ENCODE results near the gene MTUS2. TPM values are rescaled to one million over a fixed set of nuclear protein-coding genes. Genes with fewer than 3 reads are reported as not detected.

The MTUS2 gene
- total and polyA plus RNA-seq, 9 of the 15 experiments (the other 6 are each of a cell fraction or from before 2014, with no cell fraction given) = 0.01 to 0.28 (median 0.06) TPM; not detected in 1

DNA sequence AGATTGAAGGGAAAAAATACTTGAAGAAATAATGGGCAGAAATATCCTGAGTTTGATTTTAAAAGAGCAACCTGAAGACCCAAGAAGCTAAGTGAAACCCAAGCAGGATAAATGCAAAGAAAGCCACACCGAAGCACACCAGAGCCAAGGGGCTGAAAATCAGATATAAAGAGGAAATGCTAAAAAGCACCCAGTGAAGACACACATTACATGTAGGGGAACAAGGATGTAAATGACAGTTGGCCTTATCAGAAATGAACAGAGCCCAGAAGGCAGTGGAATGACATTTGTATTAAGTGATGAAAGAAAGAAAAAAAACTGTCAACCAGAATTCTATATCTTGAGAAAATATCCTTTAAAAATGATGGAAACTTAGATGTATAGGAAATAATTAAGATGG is 636.3 kb downstream of the MTUS2 start (continued):
- TF ChIP-seq, protein P1, sequence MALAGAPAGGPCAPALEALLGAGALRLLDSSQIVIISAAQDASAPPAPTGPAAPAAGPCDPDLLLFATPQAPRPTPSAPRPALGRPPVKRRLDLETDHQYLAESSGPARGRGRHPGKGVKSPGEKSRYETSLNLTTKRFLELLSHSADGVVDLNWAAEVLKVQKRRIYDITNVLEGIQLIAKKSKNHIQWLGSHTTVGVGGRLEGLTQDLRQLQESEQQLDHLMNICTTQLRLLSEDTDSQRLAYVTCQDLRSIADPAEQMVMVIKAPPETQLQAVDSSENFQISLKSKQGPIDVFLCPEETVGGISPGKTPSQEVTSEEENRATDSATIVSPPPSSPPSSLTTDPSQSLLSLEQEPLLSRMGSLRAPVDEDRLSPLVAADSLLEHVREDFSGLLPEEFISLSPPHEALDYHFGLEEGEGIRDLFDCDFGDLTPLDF (CRISPR knock-in tag; IDR thresholded peaks at IDR 0.05) = no peak
- TF ChIP-seq SOX6 (IDR thresholded peaks at IDR 0.05) (peak; percentile 51; the same call in 1 of the 2 replicates), CEBPB (tag; IDR thresholded peaks at IDR 0.05) (no peak), DPF2 (IDR thresholded peaks at IDR 0.05) (peak; percentile 89), NFRKB (IDR thresholded peaks at IDR 0.05; ENCODE audit: low read depth) (0 out of 2 replicates have a peak, but pooled peaks have one; percentile 15), RBM39 (optimal IDR thresholded peaks at IDR 0.05; ENCODE audit: low read depth, low read length) (no peak), MED1 (CRISPR knock-in tag; IDR thresholded peaks at IDR 0.05; ENCODE audit: borderline replicate concordance) (no peak), ZNF707 (CRISPR knock-in tag; conservative IDR thresholded peaks at IDR 0.05) (no peak), MYNN (IDR thresholded peaks at IDR 0.05) (no peak), MYNN (CRISPR knock-in tag; IDR thresholded peaks at IDR 0.05) (no peak), ZFP36 (IDR thresholded peaks at IDR 0.05; ENCODE audit: low read depth, low read length, partially characterized antibody) (no peak), ZNF212 (CRISPR knock-in tag; IDR thresholded peaks at IDR 0.05) (no peak), CBFA2T3 (IDR thresholded peaks at IDR 0.05) (peak; percentile 85), MBD2 (IDR thresholded peaks at IDR 0.05; ENCODE audit: borderline replicate concordance, low read depth) (no peak), CHD1 (IDR thresholded peaks at IDR 0.05; ENCODE audit: low read length) (no peak), BACH1 (tag; IDR thresholded peaks at IDR 0.05) (no peak), JUNB (CRISPR knock-in tag; conservative IDR thresholded peaks at IDR 0.05) (no peak), MTF1 (CRISPR knock-in tag; IDR thresholded peaks at IDR 0.05; ENCODE audit: borderline replicate concordance) (no peak), NUFIP1 (IDR thresholded peaks at IDR 0.05; ENCODE audit: partially characterized antibody) (no peak), SNIP1 (IDR thresholded peaks at IDR 0.05; ENCODE audit: low read depth) (no peak), RBM22 (IDR thresholded peaks at IDR 0.05; ENCODE audit: low read depth, low read length, poor library complexity, severe bottlenecking) (no peak), FOXJ3 (CRISPR knock-in tag; IDR thresholded peaks at IDR 0.05) (no peak), ZNF507 (tag; conservative IDR thresholded peaks at IDR 0.05) (no peak), SMARCA5 (IDR thresholded peaks at IDR 0.05) (no peak), ZNF77 (CRISPR knock-in tag; IDR thresholded peaks at IDR 0.05) (no peak), CBFB (CRISPR knock-in tag; IDR thresholded peaks at IDR 0.05) (no peak)
- TF ChIP-seq, protein P2, sequence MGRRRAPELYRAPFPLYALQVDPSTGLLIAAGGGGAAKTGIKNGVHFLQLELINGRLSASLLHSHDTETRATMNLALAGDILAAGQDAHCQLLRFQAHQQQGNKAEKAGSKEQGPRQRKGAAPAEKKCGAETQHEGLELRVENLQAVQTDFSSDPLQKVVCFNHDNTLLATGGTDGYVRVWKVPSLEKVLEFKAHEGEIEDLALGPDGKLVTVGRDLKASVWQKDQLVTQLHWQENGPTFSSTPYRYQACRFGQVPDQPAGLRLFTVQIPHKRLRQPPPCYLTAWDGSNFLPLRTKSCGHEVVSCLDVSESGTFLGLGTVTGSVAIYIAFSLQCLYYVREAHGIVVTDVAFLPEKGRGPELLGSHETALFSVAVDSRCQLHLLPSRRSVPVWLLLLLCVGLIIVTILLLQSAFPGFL (CRISPR knock-in tag; IDR thresholded peaks at IDR 0.05) = no peak
- TF ChIP-seq, protein P3, sequence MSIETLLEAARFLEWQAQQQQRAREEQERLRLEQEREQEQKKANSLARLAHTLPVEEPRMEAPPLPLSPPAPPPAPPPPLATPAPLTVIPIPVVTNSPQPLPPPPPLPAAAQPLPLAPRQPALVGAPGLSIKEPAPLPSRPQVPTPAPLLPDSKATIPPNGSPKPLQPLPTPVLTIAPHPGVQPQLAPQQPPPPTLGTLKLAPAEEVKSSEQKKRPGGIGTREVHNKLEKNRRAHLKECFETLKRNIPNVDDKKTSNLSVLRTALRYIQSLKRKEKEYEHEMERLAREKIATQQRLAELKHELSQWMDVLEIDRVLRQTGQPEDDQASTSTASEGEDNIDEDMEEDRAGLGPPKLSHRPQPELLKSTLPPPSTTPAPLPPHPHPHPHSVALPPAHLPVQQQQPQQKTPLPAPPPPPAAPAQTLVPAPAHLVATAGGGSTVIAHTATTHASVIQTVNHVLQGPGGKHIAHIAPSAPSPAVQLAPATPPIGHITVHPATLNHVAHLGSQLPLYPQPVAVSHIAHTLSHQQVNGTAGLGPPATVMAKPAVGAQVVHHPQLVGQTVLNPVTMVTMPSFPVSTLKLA (conservative IDR thresholded peaks at IDR 0.05) = 0 out of 4 replicates have a peak, but pooled peaks of 1 of the 2 experiments have one; percentile 25
- TF ChIP-seq, protein P4, sequence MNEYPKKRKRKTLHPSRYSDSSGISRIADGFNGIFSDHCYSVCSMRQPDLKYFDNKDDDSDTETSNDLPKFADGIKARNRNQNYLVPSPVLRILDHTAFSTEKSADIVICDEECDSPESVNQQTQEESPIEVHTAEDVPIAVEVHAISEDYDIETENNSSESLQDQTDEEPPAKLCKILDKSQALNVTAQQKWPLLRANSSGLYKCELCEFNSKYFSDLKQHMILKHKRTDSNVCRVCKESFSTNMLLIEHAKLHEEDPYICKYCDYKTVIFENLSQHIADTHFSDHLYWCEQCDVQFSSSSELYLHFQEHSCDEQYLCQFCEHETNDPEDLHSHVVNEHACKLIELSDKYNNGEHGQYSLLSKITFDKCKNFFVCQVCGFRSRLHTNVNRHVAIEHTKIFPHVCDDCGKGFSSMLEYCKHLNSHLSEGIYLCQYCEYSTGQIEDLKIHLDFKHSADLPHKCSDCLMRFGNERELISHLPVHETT (CRISPR knock-in tag; conservative IDR thresholded peaks at IDR 0.05 in 1 of 2, IDR thresholded peaks at IDR 0.05 in 1 of 2) = no peak

Data from K562 (cell line).